KMS-11 (cell line): ENCODE data around the gene SSRP1.
"Not testable (repeated sequence)": the region's sequence is repeated elsewhere in the genome, so short reads cannot be mapped to it uniquely, and the experiment has no call there.

ENCODE experiments used
- H2AFZ ChIP-seq: fragments of 200-600 bp; sonication (generic); 2 replicates; pipeline ENCODE4 v1.6.1; 2016; ENCODE audit warnings: antibody characterized with exemption, mixed run types, low read depth
- H3K27ac ChIP-seq: fragments of 200-600 bp; sonication (generic); 2 replicates; pipeline ENCODE4 v1.6.1; 2016; ENCODE audit warnings: mild to moderate bottlenecking, mixed run types
- H3K27me3 ChIP-seq: fragments of 200-600 bp; sonication (generic); 2 replicates; pipeline ENCODE4 v1.6.1; 2017; ENCODE audit warnings: mild to moderate bottlenecking, low read depth, mixed run types, moderate library complexity; ENCODE audit not compliant: insufficient read depth
- H3K36me3 ChIP-seq: fragments of 200-600 bp; sonication (generic); 2 replicates; pipeline ENCODE4 v1.6.1; 2017; ENCODE audit warnings: mild to moderate bottlenecking, mixed run types; ENCODE audit not compliant: insufficient read depth
- H3K4me1 ChIP-seq: fragments of 200-600 bp; sonication (generic); 2 replicates; pipeline ENCODE4 v1.6.1; 2016; ENCODE audit warnings: mild to moderate bottlenecking, low read depth, mixed run types; ENCODE audit not compliant: poor library complexity, severe bottlenecking
- H3K4me2 ChIP-seq: fragments of 200-600 bp; sonication (generic); 2 replicates; pipeline ENCODE4 v1.7.0; 2016; ENCODE audit warnings: mild to moderate bottlenecking, mixed run types
- H3K4me3 ChIP-seq: fragments of 200-600 bp; sonication (generic); IDR thresholded peaks from 2 replicates; pipeline ENCODE4 v1.6.1; 2017; ENCODE audit warnings: low read depth, low read length, mixed read lengths; ENCODE audit not compliant: insufficient read depth
- H3K79me2 ChIP-seq: fragments of 200-600 bp; sonication (generic); 2 replicates; pipeline ENCODE4 v1.6.1; 2016; ENCODE audit warnings: low read depth, mixed run types; ENCODE audit not compliant: insufficient read depth
- H3K9ac ChIP-seq: fragments of 200-600 bp; sonication (generic); 2 replicates; pipeline ENCODE4 v1.6.1; 2016; ENCODE audit warnings: mild to moderate bottlenecking, mixed run types
- H4K20me1 ChIP-seq: fragments of 200-600 bp; sonication (generic); 2 replicates; pipeline ENCODE4 v1.6.1; 2016; ENCODE audit warnings: mild to moderate bottlenecking, mixed run types; ENCODE audit not compliant: insufficient read depth
- TF ChIP-seq, protein P1 (sequence below): fragments of 200-600 bp; sonication (generic); conservative IDR thresholded peaks from 2 replicates; pipeline ENCODE4 v1.6.1; 2017; ENCODE audit warnings: low read depth, mild to moderate bottlenecking, antibody characterized with exemption, low read length, moderate library complexity, mixed read lengths

SSRP1 gene

DNA sequence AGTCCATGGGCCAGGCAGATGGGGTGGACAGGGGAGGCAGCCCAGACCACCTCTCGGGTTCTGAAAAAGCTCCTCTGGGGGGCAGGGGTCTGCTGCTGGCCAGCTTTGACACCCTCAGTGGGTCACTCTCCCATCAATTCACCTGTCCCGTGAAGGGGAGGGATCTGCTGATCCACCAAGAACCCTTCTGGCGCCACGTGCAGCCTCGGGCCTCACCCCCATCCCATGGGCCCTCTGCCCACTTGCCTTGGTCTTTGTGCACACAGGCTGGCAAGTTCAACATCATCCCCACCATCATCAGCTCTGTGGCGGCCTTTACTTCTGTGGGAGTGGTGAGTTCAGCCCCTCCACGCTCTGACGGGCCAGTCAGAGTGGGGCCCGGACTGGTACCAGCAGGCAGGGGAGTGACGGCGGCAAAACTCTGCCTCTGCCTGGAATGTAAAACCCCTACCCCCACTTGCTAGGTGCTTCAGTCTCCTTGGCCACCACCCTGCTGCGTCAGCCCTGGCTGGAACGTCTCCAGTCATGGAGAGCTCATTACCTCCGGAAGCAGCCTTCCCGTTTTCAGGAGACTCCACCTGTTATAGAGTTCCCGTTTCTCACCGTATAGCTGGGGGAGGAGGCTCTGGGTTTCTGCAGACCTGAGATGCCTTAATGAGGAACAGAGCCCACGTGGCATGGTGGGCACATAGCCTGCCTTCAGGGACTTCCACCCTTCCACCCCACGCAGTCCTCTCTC lies 32.6 kb upstream of the SSRP1 start:
- Histone ChIP-seq H3K27me3 (no peaks in the 10 kb centered on the region), H3K9ac (no peak overlapping the region), H3K4me2 (no peak overlapping the region), H2AFZ (no peak overlapping the region), H3K4me1 (no peaks in the 10 kb centered on the region), H3K79me2 (no peaks in the 10 kb centered on the region), H3K4me3 (no peak overlapping the region), H4K20me1 (no peaks in the 10 kb centered on the region), H3K27ac (no peak overlapping the region), H3K36me3 (no peaks in the 10 kb centered on the region)
- TF ChIP-seq, protein P1, sequence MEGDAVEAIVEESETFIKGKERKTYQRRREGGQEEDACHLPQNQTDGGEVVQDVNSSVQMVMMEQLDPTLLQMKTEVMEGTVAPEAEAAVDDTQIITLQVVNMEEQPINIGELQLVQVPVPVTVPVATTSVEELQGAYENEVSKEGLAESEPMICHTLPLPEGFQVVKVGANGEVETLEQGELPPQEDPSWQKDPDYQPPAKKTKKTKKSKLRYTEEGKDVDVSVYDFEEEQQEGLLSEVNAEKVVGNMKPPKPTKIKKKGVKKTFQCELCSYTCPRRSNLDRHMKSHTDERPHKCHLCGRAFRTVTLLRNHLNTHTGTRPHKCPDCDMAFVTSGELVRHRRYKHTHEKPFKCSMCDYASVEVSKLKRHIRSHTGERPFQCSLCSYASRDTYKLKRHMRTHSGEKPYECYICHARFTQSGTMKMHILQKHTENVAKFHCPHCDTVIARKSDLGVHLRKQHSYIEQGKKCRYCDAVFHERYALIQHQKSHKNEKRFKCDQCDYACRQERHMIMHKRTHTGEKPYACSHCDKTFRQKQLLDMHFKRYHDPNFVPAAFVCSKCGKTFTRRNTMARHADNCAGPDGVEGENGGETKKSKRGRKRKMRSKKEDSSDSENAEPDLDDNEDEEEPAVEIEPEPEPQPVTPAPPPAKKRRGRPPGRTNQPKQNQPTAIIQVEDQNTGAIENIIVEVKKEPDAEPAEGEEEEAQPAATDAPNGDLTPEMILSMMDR: no peak

DNA sequence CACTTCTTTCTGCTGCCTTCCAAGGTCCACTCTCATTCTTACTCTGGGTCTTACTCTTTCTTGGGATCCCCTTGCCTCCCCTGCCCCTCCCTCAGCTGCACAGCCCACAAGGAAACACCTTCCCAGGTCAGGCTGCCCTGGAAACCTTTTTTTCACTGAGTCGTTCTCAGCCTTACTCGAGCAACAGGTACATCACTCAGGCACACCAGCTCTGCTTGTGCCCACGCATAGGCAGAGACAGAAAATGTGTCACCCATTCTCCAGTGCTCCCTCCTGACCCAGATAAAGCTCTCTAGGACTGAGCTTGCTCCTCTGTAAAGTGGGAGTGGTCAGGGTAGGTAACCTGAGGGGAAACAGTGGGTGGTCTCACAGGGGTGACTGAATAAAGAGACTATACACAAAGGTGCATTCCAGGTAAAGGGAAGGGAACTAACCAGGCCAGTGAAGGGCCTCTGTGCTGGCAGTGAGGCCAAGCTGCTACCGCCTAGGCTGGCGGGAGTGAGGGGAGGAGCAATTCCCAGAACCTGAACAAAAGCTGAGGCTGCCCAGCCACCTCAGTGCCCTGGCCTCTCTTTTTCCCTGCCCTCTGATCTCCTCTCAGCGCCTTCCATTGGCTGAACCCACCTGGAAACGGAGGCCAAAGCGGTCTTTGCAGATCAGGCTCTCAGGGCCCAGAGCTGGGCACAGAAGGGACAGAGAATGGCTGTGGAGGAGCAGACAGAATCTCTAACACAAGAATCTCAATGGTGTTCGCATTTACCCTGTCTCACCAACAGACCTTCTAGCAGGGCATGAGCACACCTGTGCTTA lies 29.4 kb upstream of the SSRP1 start:
- Histone ChIP-seq H3K4me1 (no peaks in the 10 kb centered on the region), H3K27ac (no peak overlapping the region), H3K9ac (no peak overlapping the region), H3K4me3 (no peak overlapping the region), H2AFZ (no peak overlapping the region), H3K27me3 (no peaks in the 10 kb centered on the region), H3K36me3 (no peaks in the 10 kb centered on the region), H4K20me1 (no peaks in the 10 kb centered on the region), H3K4me2 (no peak overlapping the region), H3K79me2 (no peaks in the 10 kb centered on the region)
- TF ChIP-seq, protein P1: no peak

DNA sequence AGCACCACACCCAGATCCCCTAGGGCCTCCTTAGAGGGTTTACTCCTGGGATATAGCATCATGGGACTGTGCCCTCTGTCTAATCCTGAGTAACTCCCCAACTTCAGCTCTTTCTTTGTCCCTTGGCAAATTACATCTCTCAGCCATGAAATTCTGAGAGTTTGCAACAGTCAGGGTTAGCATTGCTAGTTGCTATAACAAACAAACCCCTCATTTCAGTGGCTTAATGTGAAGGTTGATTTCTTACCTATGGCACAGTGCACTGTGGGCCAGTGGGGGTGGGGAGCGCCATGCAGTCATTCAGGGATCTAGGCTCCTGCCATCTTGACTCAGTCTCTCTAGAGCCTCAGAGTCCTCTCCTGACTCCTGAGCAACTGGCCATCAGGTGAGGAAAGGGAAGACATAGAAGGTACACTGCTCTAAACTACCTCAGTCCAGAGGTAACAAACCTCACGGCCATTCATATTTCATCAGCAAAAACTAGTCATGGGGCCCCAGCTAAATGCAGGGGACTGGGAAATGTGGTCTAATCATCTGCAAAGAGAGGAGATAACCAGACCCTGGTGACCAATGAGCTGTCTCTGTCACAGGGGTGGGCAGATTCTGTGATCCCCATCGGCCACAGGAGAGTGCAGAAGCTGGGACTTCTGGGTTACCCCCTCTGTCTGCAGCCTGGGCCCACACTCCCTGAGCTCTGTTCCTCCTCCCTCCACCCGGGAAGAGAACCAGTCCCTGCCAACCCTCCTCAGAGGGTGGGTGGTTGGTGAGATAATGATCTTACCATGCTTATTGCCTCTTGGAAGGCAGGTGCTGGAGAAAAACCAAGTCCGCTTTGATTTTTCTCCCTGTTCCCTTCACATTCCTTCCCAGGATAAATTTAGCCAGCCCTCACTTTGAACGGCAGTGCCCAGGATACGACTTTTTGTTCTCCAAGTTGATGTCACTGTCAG lies 27.7 kb upstream of the SSRP1 start:
- Histone ChIP-seq H3K9ac (no peak overlapping the region), H3K4me1 (no peaks in the 10 kb centered on the region), H3K79me2 (no peaks in the 10 kb centered on the region), H2AFZ (no peak overlapping the region), H3K36me3 (no peaks in the 10 kb centered on the region), H3K4me3 (no peak overlapping the region), H3K4me2 (no peak overlapping the region), H4K20me1 (no peaks in the 10 kb centered on the region), H3K27ac (no peak overlapping the region), H3K27me3 (no peaks in the 10 kb centered on the region)
- TF ChIP-seq, protein P1: no peak

DNA sequence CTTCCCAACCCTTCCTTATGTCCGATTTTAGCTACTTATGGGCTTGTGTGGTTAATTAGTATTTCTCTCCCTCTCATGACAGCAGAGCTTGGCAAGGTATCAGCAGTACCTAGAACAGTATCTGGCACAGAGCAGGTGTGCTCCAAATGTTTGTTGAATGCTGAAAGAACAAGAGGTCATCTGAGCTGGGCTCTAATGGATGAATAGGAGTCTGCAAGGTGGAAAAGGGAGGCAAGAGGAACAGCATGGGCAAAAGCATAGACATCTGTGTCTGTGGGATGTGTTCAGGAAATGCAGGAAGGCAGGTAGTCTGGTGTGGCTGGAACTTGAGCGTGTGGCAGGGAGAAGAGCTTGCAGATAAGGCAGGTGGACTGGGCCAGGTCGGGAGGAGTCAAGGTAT lies 26.2 kb upstream of the SSRP1 start:
- TF ChIP-seq, protein P1: no peak
- Histone ChIP-seq H2AFZ (no peak overlapping the region), H3K79me2 (no peaks in the 10 kb centered on the region), H3K9ac (no peak overlapping the region), H3K27me3 (no peaks in the 10 kb centered on the region), H3K4me3 (no peak overlapping the region), H4K20me1 (no peaks in the 10 kb centered on the region), H3K4me2 (no peak overlapping the region), H3K36me3 (no peaks in the 10 kb centered on the region), H3K27ac (no peak overlapping the region), H3K4me1 (no peaks in the 10 kb centered on the region)

DNA sequence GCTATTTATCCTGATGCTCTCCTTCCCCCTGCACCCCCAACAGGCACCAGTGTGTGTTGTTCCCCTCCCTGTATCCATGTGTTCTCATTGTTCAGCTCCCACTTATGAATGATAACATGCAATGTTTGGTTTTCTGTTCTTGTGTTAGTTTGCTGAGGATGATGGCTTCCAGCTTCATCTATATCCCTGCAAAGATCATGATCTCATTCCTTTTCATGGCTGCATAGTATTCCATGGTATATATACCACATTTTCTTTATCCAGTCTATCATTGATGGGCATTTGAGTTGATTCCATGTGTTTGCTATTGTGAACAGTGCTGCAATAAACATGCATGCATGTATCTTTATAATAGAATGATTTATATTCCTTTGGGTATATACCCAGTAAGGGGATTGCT lies 25.7 kb upstream of the SSRP1 start:
- not testable (repeated sequence) for H2AFZ ChIP-seq, H4K20me1 ChIP-seq, H3K4me3 ChIP-seq, H3K4me1 ChIP-seq, H3K27ac ChIP-seq, H3K4me2 ChIP-seq, H3K79me2 ChIP-seq, H3K27me3 ChIP-seq, H3K36me3 ChIP-seq, H3K9ac ChIP-seq
